GM23248 (cell line): ENCODE measurements around the gene ARHGAP19. TPM values are rescaled to one million over a fixed set of nuclear protein-coding genes. Genes with fewer than 3 reads are reported as not detected.

ENCODE experiments used
- DNase-seq: peaks from one replicate; pipeline ENCODE4 v3.0.0-alpha.2; 2015
- H2AFZ ChIP-seq: fragments of 200-600 bp; sonication (generic); 2 replicates; pipeline ENCODE4 v1.6.1; 2016; ENCODE audit warnings: antibody characterized with exemption
- H3F3A ChIP-seq: fragments of 200-600 bp; sonication (generic); 2 replicates; pipeline ENCODE4 v1.6.1; 2016; ENCODE audit warnings: mild to moderate bottlenecking, antibody characterized with exemption, mixed run types; ENCODE audit not compliant: insufficient read depth
- H3K27ac ChIP-seq: fragments of 200-600 bp; sonication (generic); 2 replicates; pipeline ENCODE4 v1.5.1; 2016; ENCODE audit warnings: mild to moderate bottlenecking
- H3K27me3 ChIP-seq: fragments of 200-600 bp; sonication (generic); replicated peaks from 2 replicates; pipeline ENCODE4 v1.6.1; 2016; ENCODE audit warnings: mild to moderate bottlenecking; ENCODE audit not compliant: insufficient read depth
- H3K36me3 ChIP-seq: fragments of 200-600 bp; sonication (generic); 2 replicates; pipeline ENCODE4 v1.6.1; 2016; ENCODE audit warnings: low read depth, mild to moderate bottlenecking
- H3K4me1 ChIP-seq: fragments of 200-600 bp; sonication (generic); 2 replicates; pipeline ENCODE4 v1.6.1; 2016; ENCODE audit warnings: mild to moderate bottlenecking; ENCODE audit not compliant: insufficient read depth
- H3K4me2 ChIP-seq: fragments of 200-600 bp; sonication (generic); one replicate; pipeline ENCODE4 v1.6.1; 2016; ENCODE audit warnings: mild to moderate bottlenecking; ENCODE audit not compliant: unreplicated experiment
- H3K4me3 ChIP-seq: fragments of 200-600 bp; sonication (generic); 2 replicates; pipeline ENCODE4 v1.5.1; 2016; ENCODE audit warnings: mild to moderate bottlenecking
- H3K79me2 ChIP-seq: fragments of 200-600 bp; sonication (generic); 2 replicates; pipeline ENCODE4 v1.6.1; 2016; ENCODE audit warnings: mild to moderate bottlenecking; ENCODE audit not compliant: insufficient read depth
- H3K9ac ChIP-seq: fragments of 200-600 bp; sonication (generic); 2 replicates; pipeline ENCODE4 v1.6.1; 2016; ENCODE audit warnings: mild to moderate bottlenecking
- H3K9me2 ChIP-seq: fragments of 200-600 bp; sonication (generic); 2 replicates; pipeline ENCODE4 v1.6.1; 2016; ENCODE audit warnings: mixed run types, mild to moderate bottlenecking, moderate library complexity; ENCODE audit not compliant: insufficient read depth
- H3K9me3 ChIP-seq: fragments of 200-600 bp; sonication (generic); one replicate; pipeline ENCODE4 v1.6.1; 2017; ENCODE audit warnings: low read depth
- H4K20me1 ChIP-seq: fragments of 200-600 bp; sonication (generic); 2 replicates; pipeline ENCODE4 v1.6.0; 2016; ENCODE audit not compliant: insufficient read depth
- EZH2 ChIP-seq: fragments of 200-600 bp; sonication (generic); IDR thresholded peaks from 2 replicates; pipeline ENCODE4 v1.6.1; 2018; ENCODE audit warnings: antibody characterized with exemption, mild to moderate bottlenecking; ENCODE audit not compliant: insufficient read depth, poor library complexity, severe bottlenecking
- EZH2phosphoT487 ChIP-seq: fragments of 200-600 bp; sonication (generic); IDR thresholded peaks from 2 replicates; pipeline ENCODE4 v1.6.1; 2018; ENCODE audit warnings: antibody characterized with exemption, moderate library complexity, mild to moderate bottlenecking, low read depth; ENCODE audit not compliant: insufficient read depth
- WGBS, 2 experiments: methylation state at CpG; one replicate each; pipeline ENCODE4 v1.1.6; 2015 to 2017; ENCODE audit warnings: low lambda C conversion rate in 2 of 2, low coverage in 1 of 2; ENCODE audit errors: missing lambda C conversion rate in 2 of 2; 5-methylcytosine and 5-hydroxymethylcytosine counted together
- in situ Hi-C: fragments of 300-500 bp; cut with MboI; formaldehyde crosslinking; loops from 2 replicates; pipeline ENCODE4 v1.15.0; 2020
- polyA plus RNA-seq: library from polyadenylated mRNA; unstranded; fragments of >200 nt; fragmentation: Nextera tagmentation; extraction: Ambion mirVana; gene quantifications from 2 replicates; pipeline ENCODE4 v1.2.1, GENCODE V29; 2016
- total RNA-seq: library from RNA; depleted of rRNA; stranded (reverse); fragments of >200 nt; shearing (Covaris generic); gene quantifications from 2 replicates; pipeline ENCODE4 v1.2.3, GENCODE V29; 2014

ARHGAP19 gene
- total and polyA plus RNA-seq, 2 experiments from 2014 or later = 1.9 to 5.0 TPM

DNA sequence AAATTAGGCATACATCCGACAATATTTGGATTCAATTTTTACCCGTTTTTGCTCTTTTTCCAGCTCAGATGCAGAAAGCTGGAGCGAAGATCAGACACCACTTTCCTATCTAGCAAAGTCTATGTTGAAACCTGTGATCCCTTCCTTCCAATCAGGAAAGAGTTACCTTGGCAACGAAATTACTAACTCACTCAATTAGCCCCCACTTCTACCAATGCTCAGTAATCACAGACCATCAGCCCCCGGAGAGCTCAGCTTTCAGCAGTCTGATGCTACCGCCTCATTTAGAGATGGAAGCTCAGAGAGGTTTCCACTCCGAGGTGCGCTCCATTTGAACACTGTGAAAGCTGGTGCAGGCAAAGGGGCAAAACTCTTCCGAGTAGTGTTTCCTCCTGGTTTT, 33.3 kb upstream of the ARHGAP19 start:
- Histone ChIP-seq H3K9ac (no peak overlapping the region), H3K4me1 (no peaks in the 10 kb centered on the region), H3K4me2 (no peak overlapping the region), H4K20me1 (no peaks in the 10 kb centered on the region), H3K79me2 (peaks cover 18% of the 10 kb centered on the region), H3K36me3 (no peaks in the 10 kb centered on the region), H2AFZ (no peak overlapping the region), H3F3A (no peaks in the 10 kb centered on the region), H3K27me3 (no peaks in the 10 kb centered on the region), H3K9me3 (no peaks in the 10 kb centered on the region), H3K27ac (no peak overlapping the region), H3K9me2 (no peaks in the 10 kb centered on the region), H3K4me3 (no peak overlapping the region)
- no peak for DNase-seq
- in situ Hi-C loops = no loop called here
- no peak for TF ChIP-seq EZH2
- TF ChIP-seq EZH2phosphoT487 = no peak
- WGBS, 2 experiments = 80 to 82% methylated on average over 9 of the region's 9 CpGs

DNA sequence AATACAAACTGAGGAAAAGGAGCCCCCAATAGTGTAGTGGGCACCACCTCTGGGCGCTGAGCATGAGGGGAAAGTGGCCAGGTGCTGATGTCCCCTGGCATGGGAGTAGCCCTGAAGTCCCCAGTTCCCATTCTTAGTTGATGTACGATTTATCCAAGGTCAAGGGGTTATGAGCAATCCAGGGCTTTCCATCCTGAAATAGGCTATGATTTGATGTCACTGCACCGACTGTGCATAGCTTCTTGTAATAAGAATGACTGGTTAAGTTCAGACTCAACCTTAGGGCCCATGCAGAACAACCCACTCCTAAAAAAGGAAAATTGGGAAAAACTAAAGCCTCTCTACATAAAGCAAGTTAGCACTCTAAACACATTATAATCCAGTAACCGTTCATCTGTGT, 31.1 kb upstream of the ARHGAP19 start:
- no peak overlapping the region for H3K27ac ChIP-seq
- no peaks in the 10 kb centered on the region for H4K20me1 ChIP-seq
- no peak overlapping the region for H3K4me3 ChIP-seq
- no peak overlapping the region for H2AFZ ChIP-seq
- H3F3A ChIP-seq = no peaks in the 10 kb centered on the region
- H3K4me2 ChIP-seq = no peak overlapping the region
- H3K4me1 ChIP-seq = peaks cover 9% of the 10 kb centered on the region; the same call in 1 of the 2 replicates
- H3K36me3 ChIP-seq = no peaks in the 10 kb centered on the region
- H3K27me3 ChIP-seq = no peaks in the 10 kb centered on the region
- H3K9ac ChIP-seq = no peak overlapping the region
- TF ChIP-seq EZH2phosphoT487 = no peak
- no peak for TF ChIP-seq EZH2
- WGBS, 2 experiments = 82 to 84% methylated on average over 4 of the region's 4 CpGs
- in situ Hi-C loops = no loop called here
- no peaks in the 10 kb centered on the region for H3K9me3 ChIP-seq
- no peaks in the 10 kb centered on the region for H3K79me2 ChIP-seq
- no peaks in the 10 kb centered on the region for H3K9me2 ChIP-seq
- no peak for DNase-seq

DNA sequence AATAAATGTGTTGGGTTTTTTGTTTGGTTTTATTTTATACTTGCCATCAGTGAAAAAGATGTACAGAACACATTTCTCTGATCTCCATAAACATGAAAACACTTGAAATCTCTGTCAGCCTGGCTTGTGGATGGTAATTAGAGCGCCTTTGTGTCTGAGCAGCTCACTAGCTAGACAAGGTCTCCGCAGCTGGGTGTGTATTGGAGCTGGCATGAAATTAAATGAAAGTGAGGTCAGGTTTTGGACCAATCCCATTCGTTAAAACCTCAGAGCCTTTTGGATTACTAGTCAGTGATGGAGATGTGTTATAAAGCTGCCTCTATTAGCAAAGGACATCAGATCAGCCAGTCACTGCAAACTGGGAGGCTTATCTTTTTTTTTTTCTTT, 29.4 kb upstream of the ARHGAP19 start:
- Histone ChIP-seq H3K9me2 (no peaks in the 10 kb centered on the region), H3K4me3 (no peak overlapping the region)
- 73 to 82% methylated on average over 3 of the region's 3 CpGs for WGBS, 2 experiments

DNA sequence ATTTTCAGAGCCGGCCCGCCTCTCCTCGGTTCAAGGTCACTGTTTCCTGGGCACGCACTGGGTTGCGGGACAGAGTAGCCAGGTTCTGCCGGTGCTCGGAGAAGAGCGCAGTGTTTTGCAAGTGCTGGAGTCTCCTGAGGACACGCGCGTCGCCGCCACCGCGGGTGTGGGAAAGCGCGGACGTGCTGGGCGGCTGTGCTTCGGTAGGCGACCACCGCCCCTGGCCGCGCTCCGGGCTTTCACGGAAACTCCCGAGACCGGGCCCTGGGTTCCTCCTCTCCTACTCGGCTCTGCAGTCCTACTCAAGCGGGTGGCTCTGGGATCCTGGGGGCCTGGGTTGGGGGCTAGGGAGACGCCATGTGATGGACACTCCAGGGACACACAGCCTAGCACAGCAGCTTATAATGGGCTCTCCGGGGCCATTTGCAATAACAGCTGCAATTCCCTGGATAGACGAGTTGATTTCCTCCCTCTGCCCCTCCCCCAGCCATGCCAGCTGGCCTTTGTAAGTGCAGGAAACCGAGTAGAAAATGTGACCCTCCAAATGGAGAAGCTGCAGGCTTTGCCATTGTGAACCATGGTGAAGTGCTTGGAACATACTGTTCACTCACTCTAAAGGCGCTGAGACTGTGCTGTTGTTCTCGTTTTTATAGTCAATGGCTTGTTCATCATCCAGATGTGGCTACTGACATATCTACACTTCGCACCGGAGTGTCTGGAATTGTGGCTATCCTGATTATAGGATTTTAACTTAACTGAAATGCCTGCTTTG, 28.8 kb upstream of the ARHGAP19 start:
- H3K27ac ChIP-seq = no peak overlapping the region
- no peak overlapping the region for H3K4me3 ChIP-seq
- no peaks in the 10 kb centered on the region for H3K9me3 ChIP-seq
- H4K20me1 ChIP-seq = no peaks in the 10 kb centered on the region
- in situ Hi-C loops = no loop called here
- H3K9ac ChIP-seq = no peak overlapping the region
- no peaks in the 10 kb centered on the region for H3K36me3 ChIP-seq
- no peaks in the 10 kb centered on the region for H3F3A ChIP-seq
- TF ChIP-seq EZH2phosphoT487 (no peak), EZH2 (no peak)
- H3K4me1 ChIP-seq = peaks cover 9% of the 10 kb centered on the region; the same call in 1 of the 2 replicates
- WGBS, 2 experiments = 54 to 61% methylated on average over 35 to 37 of the region's 38 CpGs
- no peak overlapping the region for H3K4me2 ChIP-seq
- H3K9me2 ChIP-seq = no peaks in the 10 kb centered on the region
- H3K27me3 ChIP-seq = no peaks in the 10 kb centered on the region
- no peaks in the 10 kb centered on the region for H3K79me2 ChIP-seq
- no peak overlapping the region; the same call in 1 of the 2 replicates for H2AFZ ChIP-seq
- no peak for DNase-seq

More for the DNA sequence above, 29.4 kb upstream of the ARHGAP19 start:
- Histone ChIP-seq H3F3A (no peaks in the 10 kb centered on the region), H3K27ac (no peak overlapping the region), H2AFZ (no peak overlapping the region), H3K4me2 (no peak overlapping the region), H3K79me2 (no peaks in the 10 kb centered on the region), H3K9me3 (no peaks in the 10 kb centered on the region), H3K27me3 (no peaks in the 10 kb centered on the region), H3K36me3 (no peaks in the 10 kb centered on the region), H3K4me1 (peaks cover 9% of the 10 kb centered on the region; the same call in 1 of the 2 replicates), H3K9ac (no peak overlapping the region), H4K20me1 (no peaks in the 10 kb centered on the region)
- in situ Hi-C loops = no loop called here
- DNase-seq = no peak
- TF ChIP-seq EZH2phosphoT487 (no peak), EZH2 (no peak)
